ENCODE measurements around the gene ADARB1.

DNA sequence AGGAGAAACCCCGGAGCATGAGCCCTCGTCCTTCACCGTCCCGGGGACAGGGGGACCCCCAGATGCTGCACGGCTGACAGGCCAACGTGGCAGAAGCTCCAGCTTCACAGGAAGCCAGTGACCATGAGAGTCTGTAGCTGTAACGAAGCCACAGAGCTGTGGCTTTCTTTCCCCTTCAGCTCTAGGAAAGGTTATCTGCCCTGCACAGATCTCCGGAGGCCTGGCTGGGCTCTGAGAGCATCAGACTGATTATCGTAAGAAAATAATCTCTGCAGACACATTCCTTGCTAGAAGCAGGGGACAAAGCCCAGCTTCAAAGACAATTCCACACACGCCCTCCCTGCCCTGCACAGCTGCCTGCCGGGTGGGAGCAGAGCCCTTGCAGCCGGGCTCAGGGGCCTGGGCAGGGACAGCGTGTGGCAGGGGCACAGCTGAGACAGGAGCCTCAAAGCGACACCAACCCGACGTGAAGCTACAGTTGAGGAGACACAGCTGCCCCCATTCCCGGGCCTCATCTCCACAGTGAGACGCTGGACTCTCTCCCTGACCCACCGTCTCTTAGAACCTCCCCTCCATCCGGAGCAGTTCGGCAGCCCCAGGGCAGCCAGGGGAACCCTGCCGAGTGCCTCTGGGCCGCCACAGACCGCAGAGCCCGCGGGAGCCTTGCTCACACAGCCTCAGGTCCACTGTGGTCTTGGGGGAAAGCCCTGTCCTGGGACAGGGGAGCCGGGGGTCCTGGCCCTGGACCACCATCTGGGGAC is 182.7 kb downstream of the ADARB1 start:
- TF ChIP-seq SUZ12 (IDR thresholded peaks at IDR 0.05; ENCODE audit: low read length) (no peak), ZNF274 (IDR thresholded peaks at IDR 0.05; ENCODE audit: borderline replicate concordance, extremely low read depth, low read length) (no peak), RFX5 (IDR thresholded peaks at IDR 0.05; ENCODE audit: borderline replicate concordance, low read depth, low read length) (no peak), POLR2A (IDR thresholded peaks at IDR 0.05; ENCODE audit: control extremely low read depth in 1 of 2, low read depth in 2 of 2, low read length in 2 of 2) (no peak), RAD21 (IDR thresholded peaks at IDR 0.05 in 1 of 2, conservative IDR thresholded peaks at IDR 0.05 in 1 of 2; ENCODE audit: low read depth in 2 of 2, low read length in 2 of 2) (no peak)
- TF ChIP-seq, protein P1, sequence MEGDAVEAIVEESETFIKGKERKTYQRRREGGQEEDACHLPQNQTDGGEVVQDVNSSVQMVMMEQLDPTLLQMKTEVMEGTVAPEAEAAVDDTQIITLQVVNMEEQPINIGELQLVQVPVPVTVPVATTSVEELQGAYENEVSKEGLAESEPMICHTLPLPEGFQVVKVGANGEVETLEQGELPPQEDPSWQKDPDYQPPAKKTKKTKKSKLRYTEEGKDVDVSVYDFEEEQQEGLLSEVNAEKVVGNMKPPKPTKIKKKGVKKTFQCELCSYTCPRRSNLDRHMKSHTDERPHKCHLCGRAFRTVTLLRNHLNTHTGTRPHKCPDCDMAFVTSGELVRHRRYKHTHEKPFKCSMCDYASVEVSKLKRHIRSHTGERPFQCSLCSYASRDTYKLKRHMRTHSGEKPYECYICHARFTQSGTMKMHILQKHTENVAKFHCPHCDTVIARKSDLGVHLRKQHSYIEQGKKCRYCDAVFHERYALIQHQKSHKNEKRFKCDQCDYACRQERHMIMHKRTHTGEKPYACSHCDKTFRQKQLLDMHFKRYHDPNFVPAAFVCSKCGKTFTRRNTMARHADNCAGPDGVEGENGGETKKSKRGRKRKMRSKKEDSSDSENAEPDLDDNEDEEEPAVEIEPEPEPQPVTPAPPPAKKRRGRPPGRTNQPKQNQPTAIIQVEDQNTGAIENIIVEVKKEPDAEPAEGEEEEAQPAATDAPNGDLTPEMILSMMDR (IDR thresholded peaks at IDR 0.05; ENCODE audit: control extremely low read depth in 1 of 3, insufficient read depth in 1 of 3, low read depth in 1 of 3, low read length in 3 of 3): no peak
- TF ChIP-seq, protein P2, sequence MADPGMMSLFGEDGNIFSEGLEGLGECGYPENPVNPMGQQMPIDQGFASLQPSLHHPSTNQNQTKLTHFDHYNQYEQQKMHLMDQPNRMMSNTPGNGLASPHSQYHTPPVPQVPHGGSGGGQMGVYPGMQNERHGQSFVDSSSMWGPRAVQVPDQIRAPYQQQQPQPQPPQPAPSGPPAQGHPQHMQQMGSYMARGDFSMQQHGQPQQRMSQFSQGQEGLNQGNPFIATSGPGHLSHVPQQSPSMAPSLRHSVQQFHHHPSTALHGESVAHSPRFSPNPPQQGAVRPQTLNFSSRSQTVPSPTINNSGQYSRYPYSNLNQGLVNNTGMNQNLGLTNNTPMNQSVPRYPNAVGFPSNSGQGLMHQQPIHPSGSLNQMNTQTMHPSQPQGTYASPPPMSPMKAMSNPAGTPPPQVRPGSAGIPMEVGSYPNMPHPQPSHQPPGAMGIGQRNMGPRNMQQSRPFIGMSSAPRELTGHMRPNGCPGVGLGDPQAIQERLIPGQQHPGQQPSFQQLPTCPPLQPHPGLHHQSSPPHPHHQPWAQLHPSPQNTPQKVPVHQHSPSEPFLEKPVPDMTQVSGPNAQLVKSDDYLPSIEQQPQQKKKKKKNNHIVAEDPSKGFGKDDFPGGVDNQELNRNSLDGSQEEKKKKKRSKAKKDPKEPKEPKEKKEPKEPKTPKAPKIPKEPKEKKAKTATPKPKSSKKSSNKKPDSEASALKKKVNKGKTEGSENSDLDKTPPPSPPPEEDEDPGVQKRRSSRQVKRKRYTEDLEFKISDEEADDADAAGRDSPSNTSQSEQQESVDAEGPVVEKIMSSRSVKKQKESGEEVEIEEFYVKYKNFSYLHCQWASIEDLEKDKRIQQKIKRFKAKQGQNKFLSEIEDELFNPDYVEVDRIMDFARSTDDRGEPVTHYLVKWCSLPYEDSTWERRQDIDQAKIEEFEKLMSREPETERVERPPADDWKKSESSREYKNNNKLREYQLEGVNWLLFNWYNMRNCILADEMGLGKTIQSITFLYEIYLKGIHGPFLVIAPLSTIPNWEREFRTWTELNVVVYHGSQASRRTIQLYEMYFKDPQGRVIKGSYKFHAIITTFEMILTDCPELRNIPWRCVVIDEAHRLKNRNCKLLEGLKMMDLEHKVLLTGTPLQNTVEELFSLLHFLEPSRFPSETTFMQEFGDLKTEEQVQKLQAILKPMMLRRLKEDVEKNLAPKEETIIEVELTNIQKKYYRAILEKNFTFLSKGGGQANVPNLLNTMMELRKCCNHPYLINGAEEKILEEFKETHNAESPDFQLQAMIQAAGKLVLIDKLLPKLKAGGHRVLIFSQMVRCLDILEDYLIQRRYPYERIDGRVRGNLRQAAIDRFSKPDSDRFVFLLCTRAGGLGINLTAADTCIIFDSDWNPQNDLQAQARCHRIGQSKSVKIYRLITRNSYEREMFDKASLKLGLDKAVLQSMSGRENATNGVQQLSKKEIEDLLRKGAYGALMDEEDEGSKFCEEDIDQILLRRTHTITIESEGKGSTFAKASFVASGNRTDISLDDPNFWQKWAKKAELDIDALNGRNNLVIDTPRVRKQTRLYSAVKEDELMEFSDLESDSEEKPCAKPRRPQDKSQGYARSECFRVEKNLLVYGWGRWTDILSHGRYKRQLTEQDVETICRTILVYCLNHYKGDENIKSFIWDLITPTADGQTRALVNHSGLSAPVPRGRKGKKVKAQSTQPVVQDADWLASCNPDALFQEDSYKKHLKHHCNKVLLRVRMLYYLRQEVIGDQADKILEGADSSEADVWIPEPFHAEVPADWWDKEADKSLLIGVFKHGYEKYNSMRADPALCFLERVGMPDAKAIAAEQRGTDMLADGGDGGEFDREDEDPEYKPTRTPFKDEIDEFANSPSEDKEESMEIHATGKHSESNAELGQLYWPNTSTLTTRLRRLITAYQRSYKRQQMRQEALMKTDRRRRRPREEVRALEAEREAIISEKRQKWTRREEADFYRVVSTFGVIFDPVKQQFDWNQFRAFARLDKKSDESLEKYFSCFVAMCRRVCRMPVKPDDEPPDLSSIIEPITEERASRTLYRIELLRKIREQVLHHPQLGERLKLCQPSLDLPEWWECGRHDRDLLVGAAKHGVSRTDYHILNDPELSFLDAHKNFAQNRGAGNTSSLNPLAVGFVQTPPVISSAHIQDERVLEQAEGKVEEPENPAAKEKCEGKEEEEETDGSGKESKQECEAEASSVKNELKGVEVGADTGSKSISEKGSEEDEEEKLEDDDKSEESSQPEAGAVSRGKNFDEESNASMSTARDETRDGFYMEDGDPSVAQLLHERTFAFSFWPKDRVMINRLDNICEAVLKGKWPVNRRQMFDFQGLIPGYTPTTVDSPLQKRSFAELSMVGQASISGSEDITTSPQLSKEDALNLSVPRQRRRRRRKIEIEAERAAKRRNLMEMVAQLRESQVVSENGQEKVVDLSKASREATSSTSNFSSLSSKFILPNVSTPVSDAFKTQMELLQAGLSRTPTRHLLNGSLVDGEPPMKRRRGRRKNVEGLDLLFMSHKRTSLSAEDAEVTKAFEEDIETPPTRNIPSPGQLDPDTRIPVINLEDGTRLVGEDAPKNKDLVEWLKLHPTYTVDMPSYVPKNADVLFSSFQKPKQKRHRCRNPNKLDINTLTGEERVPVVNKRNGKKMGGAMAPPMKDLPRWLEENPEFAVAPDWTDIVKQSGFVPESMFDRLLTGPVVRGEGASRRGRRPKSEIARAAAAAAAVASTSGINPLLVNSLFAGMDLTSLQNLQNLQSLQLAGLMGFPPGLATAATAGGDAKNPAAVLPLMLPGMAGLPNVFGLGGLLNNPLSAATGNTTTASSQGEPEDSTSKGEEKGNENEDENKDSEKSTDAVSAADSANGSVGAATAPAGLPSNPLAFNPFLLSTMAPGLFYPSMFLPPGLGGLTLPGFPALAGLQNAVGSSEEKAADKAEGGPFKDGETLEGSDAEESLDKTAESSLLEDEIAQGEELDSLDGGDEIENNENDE (IDR thresholded peaks at IDR 0.05; ENCODE audit: insufficient replicate concordance, low read length): no peak

Measured in H1 (cell line).